CD4-positive, alpha-beta T cell treated with Interleukin-2 at 100 ng/mL for 4 hours (primary cell): ENCODE results near the gene CEP135.

ENCODE experiments used
- DNase-seq: peaks from one replicate; pipeline ENCODE4 v3.0.0-alpha.2; 2020; ENCODE audit warnings: low spot score

The CEP135 gene

DNA sequence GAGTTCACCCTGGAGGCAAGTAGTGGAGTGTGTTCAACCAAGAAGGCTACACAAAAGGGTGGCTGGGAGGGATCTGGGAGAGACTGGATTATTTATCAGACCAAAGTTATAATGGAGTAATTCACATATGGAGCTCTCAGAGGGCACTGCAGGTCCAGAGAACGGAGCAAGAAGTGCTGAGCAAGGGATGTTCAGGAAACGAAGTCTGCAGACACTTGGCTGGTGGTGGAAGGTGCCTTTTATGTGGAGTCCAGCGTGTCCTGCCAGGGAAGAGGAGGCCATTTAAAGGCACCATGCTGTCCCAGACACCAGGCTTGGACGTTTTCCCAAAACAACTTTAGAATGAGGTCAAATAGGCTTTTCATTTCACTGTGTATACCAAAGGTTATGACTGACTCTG, 130.1 kb downstream of the CEP135 start:
- DNase-seq: no peak

DNA sequence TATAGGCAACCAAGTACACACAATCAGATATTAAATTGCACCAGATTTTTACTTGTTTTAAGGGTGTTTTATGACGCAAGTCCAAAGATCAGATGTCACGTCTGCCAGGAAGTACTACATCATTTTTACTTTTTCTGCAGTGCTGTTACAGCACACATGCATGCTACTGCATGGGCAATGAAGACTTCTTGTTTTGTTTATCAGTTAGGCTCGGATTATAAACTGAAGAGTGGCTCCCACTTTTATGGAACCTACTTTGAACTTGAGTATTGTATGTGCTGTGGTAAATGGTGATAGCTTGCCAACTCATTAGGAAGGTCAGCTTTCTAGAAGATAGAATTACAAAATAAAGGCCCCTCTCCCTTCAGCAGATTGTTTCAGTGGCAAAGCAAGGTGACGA, 131.6 kb downstream of the CEP135 start:
- no peak for DNase-seq

DNA sequence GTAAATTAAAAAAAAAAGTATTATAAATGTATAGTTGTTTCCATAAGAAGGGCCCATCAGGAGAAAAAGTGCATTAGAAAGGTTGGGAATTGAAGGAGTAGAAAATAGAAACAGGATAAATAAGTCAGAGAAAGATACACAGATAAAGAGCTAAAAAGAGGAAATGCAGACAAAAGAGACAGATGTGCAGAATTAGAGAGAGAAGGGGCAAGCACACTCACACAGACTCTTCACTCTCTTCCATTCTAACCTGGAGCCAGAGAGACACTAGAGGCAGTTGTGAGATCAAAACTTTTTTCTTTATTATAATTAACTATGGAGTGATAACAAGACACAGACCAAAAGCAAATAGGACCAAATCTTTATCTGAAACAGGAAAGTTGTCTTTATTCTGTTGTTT, 134.1 kb downstream of the CEP135 start:
- DNase-seq: no peak
